ENCODE results near the gene QRFPR. TPM values are rescaled to one million over a fixed set of nuclear protein-coding genes. Genes with fewer than 3 reads are reported as not detected.
A peak's percentile ranks its signal among the peaks of the same experiment; 100 is the strongest.

QRFPR gene
- total RNA-seq, 1 donor from 2014 or later = 0.25 TPM

DNA sequence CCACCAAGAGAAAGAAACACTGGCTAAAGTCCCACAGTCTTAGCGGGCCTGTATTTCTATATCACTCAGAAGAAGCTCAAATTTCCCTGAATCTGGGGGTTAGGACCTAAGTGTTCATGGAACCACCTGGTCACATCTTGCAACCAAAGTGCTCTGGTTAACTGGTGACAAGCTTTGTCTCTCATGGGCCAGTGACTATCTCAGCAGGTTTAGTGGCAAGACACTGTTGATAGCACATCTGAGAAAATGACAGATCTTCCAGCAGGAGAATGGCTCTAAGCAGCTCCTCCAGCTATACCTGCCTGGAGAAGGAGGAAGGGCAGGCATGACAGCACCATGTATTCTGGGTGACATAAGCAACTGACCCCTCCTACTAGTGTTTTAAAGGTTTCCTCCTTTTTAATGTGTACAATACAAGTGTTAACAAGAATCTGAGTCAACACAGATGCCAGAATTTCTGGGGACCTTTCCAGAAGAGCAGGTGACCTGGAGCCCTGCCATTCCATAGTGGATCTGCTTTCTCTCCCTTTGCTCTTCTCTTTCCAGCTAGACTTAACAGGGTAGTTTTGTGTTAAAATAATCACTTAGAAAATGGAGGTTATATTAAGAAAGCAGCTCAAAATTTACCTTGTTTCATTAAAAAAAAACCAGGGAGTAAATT, 17.3 kb upstream of the QRFPR start:
- H3K36me3 ChIP-seq = no peaks in the 10 kb centered on the region
- H3K4me3 ChIP-seq = no peak overlapping the region
- no peak for TF ChIP-seq CTCF (IDR thresholded peaks at IDR 0.05; ENCODE audit: borderline replicate concordance)
- no peaks in the 10 kb centered on the region for H3K9me3 ChIP-seq (replicated peaks)
- peaks cover 18% of the 10 kb centered on the region for H3K4me1 ChIP-seq
- peak overlapping the region; percentile 73 for H3K27ac ChIP-seq (replicated peaks)
- DNase-seq = peak; percentile 34
- no peaks in the 10 kb centered on the region for H3K27me3 ChIP-seq (ENCODE audit: low read depth)
- intact Hi-C loops (cut with micrococcal nuclease) = no loop called here

DNA sequence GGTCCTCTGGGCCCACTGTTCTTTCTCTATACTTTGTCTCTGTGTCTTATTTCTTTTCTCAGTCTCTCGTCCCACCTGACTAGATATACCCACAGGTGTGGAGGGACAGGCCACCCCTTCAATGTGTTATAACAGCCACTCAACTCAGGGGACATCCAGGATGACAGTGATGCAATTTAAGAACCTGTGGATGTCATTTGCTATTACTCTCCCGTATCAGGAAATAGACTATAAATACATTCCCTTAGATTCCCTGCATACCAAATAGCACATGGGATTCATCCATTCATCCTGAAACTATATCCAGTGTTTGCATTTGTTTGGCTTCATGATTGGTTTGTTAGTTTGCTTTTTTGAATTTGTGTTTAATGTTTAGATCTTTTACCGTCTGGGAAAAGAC, 16.6 kb upstream of the QRFPR start:
- no peak for TF ChIP-seq CTCF (IDR thresholded peaks at IDR 0.05; ENCODE audit: borderline replicate concordance)
- Histone ChIP-seq H3K9me3 (replicated peaks) (no peaks in the 10 kb centered on the region), H3K4me1 (peaks cover 23% of the 10 kb centered on the region), H3K36me3 (no peaks in the 10 kb centered on the region), H3K27me3 (ENCODE audit: low read depth) (no peaks in the 10 kb centered on the region), H3K4me3 (no peak overlapping the region), H3K27ac (replicated peaks) (peak overlapping the region; percentile 73)
- intact Hi-C loops (cut with micrococcal nuclease) = no loop called here
- no peak for DNase-seq

DNA sequence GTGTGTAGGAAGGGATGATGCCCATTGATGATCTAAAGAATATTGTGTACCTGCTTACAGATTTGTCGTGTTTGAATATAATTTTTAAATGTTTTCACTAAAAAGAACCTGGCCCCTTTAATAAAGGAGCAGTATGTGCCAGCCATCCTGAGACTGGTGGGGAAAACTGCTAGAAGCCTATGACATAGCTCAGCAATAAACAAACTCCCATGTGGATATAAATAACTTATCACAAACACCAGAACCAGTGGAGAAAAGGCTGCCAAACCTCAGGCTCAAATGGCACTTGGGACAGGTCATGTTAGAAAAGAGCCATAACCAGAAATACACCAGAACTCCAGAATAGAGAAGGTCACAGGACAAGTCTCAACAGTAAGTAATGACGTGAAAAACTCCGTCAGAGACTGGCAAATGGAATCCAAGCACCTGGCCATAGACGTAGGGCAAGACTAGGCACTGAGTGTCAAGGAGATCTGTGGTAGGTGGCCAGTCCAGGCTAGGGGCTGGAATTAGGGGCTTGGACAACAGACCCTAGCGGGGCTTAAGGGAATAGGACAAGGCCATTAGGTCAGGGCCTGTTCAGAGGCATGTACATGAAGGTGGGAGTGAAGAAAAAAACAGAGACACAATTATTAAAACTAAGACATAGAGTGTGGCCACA, 11.7 kb upstream of the QRFPR start:
- peak overlapping the region; percentile 81 for H3K27ac ChIP-seq (replicated peaks)
- H3K4me1 ChIP-seq = peaks cover 47% of the 10 kb centered on the region
- intact Hi-C loops (cut with micrococcal nuclease) = no loop called here
- TF ChIP-seq CTCF (IDR thresholded peaks at IDR 0.05; ENCODE audit: borderline replicate concordance) = no peak
- no peak overlapping the region for H3K4me3 ChIP-seq
- H3K27me3 ChIP-seq (ENCODE audit: low read depth) = no peaks in the 10 kb centered on the region
- no peaks in the 10 kb centered on the region for H3K9me3 ChIP-seq (replicated peaks)
- no peaks in the 10 kb centered on the region for H3K36me3 ChIP-seq
- DNase-seq = no peak

DNA sequence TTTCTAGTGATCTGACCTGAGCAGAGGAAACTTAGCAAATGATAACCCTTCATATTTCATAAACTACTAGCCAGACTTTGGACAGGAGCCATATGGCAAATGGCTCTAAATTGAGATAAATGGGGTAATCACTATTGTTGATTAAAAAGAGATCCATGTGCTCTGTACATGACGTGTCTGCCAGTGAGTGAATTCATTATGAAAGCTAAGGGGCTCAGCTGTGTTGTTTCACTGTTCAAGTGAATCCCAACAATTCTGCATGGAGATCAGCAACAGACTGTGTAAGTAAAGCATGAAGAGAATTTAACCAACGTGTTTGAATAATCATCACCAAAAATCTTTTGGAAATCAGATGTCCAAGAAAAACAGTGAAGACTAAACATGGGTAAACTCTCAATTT, 9.5 kb upstream of the QRFPR start:
- no peaks in the 10 kb centered on the region for H3K9me3 ChIP-seq (replicated peaks)
- intact Hi-C loops (cut with micrococcal nuclease) = no loop called here
- DNase-seq = no peak
- no peak for TF ChIP-seq CTCF (IDR thresholded peaks at IDR 0.05; ENCODE audit: borderline replicate concordance)
- peaks cover 3% of the 10 kb centered on the region for H3K27me3 ChIP-seq (ENCODE audit: low read depth)
- peak overlapping the region; percentile 81 for H3K27ac ChIP-seq (replicated peaks)
- no peak overlapping the region for H3K4me3 ChIP-seq
- peaks cover 55% of the 10 kb centered on the region for H3K4me1 ChIP-seq
- H3K36me3 ChIP-seq = no peaks in the 10 kb centered on the region

GRCh38 chr4:121379276-121379675, 1.5 kb downstream of the QRFPR start:
- Histone ChIP-seq H3K4me1 (peaks cover 24% of the 10 kb centered on the region), H3K27ac (replicated peaks) (no peak overlapping the region), H3K9me3 (replicated peaks) (no peaks in the 10 kb centered on the region), H3K4me3 (peak overlapping the region; percentile 75), H3K27me3 (ENCODE audit: low read depth) (peaks cover 15% of the 10 kb centered on the region), H3K36me3 (no peaks in the 10 kb centered on the region)
- DNase-seq = no peak
- TF ChIP-seq CTCF (IDR thresholded peaks at IDR 0.05; ENCODE audit: borderline replicate concordance) = no peak
- intact Hi-C loops (cut with micrococcal nuclease) = no loop called here

Measured in left ventricle myocardium inferior (tissue), 1 donor.